Esophagus muscularis mucosa (tissue), 4 donors: ENCODE results near the gene DNASE1L2.

Source experiments
- EP300 ChIP-seq: sonication (generic); formaldehyde crosslinking; IDR thresholded peaks from one replicate; pipeline ENCODE4 v1.6.1; 2017; ENCODE audit warnings: antibody characterized with exemption
- POLR2A ChIP-seq: fragments of 450-650 bp; IDR thresholded peaks from one replicate; pipeline ENCODE4 v1.6.1; 2017; ENCODE audit warnings: antibody characterized with exemption, moderate library complexity, mild to moderate bottlenecking, low read depth
- POLR2AphosphoS5 ChIP-seq, 2 donors: sonication (generic); formaldehyde crosslinking; IDR thresholded peaks; one replicate each; pipeline ENCODE4 v1.6.1; 2017; ENCODE audit warnings: antibody characterized with exemption in 2 of 2
- TF ChIP-seq, protein P1 (sequence below), 3 experiments: fragments of 200-600 bp in 2 of 3; fragments of 450-650 bp in 1 of 3; sonication (generic) in 2 of 3; IDR thresholded peaks; one replicate each; pipeline ENCODE4 v1.5.1; 2017 to 2019; ENCODE audit warnings: antibody characterized with exemption in 3 of 3, mild to moderate bottlenecking in 2 of 3, moderate library complexity in 1 of 3

DNA sequence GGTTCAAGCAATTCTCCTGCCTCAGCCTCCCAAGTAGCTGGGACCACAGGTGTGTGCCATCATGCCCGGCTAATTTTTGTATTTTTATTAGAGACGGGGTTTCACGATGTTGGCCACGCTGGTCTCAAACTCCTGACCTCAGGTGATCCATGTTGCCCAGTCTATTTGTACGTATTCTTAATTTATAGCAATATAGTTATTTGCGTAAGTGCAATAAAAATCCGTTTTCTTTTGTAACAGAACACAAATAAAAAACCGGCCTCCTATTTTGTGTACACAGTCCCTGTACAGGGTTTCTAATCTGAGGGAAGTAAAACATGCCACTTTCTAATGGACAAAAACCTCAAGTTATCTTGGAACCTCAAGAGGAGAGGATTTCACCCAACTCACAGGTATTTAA lies 24.0 kb downstream of the DNASE1L2 start:
- TF ChIP-seq, protein P1, sequence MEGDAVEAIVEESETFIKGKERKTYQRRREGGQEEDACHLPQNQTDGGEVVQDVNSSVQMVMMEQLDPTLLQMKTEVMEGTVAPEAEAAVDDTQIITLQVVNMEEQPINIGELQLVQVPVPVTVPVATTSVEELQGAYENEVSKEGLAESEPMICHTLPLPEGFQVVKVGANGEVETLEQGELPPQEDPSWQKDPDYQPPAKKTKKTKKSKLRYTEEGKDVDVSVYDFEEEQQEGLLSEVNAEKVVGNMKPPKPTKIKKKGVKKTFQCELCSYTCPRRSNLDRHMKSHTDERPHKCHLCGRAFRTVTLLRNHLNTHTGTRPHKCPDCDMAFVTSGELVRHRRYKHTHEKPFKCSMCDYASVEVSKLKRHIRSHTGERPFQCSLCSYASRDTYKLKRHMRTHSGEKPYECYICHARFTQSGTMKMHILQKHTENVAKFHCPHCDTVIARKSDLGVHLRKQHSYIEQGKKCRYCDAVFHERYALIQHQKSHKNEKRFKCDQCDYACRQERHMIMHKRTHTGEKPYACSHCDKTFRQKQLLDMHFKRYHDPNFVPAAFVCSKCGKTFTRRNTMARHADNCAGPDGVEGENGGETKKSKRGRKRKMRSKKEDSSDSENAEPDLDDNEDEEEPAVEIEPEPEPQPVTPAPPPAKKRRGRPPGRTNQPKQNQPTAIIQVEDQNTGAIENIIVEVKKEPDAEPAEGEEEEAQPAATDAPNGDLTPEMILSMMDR (IDR thresholded peaks at IDR 0.05), result no peak
- TF ChIP-seq POLR2AphosphoS5 (IDR thresholded peaks at IDR 0.05) (no peak), POLR2A (no peak), EP300 (no peak)
